Naive thymus-derived CD8-positive, alpha-beta T cell (primary cell): Measurements from ENCODE around the gene DUS2. TPM values are rescaled to one million over a fixed set of nuclear protein-coding genes. Genes with fewer than 3 reads are reported as not detected.
A peak's percentile ranks its signal among the peaks of the same experiment; 100 is the strongest.
"Not testable (repeated sequence)": the region's sequence is repeated elsewhere in the genome, so short reads cannot be mapped to it uniquely, and the experiment has no call there.

Experiments
- ATAC-seq, 2 donors: fragments of 150-1000 bp; cut with Tn5 transposase in 1 of 2; sonication (Bioruptor Pico), chemical (Tn5 transposase) in 1 of 2; 1 replicate in 1 of 2; 2 replicates in 1 of 2; pipeline ENCODE4 v1.10.0; 2021; ENCODE audit warnings: mild to moderate bottlenecking in 2 of 2, moderate library complexity in 2 of 2
- POLR2A ChIA-PET: fragments of 350-600 bp; sonication (Branson Sonifier 250); formaldehyde crosslinking; loops from one replicate; lab custom pipeline; 2021; ENCODE audit warnings: antibody characterized with exemption; lab: Charles Lee
- DNase-seq, 10 donors: peaks; one replicate each; pipeline versions ENCODE4 v3.0.0 to v3.0.0-alpha.2; 2020 to 2022
- H3K27ac Mint-ChIP-seq, 10 donors: one replicate each; pipeline ENCODE4 v1.8.0; 2020 to 2022; ENCODE audit warnings: mild to moderate bottlenecking in 10 of 10, mixed read lengths in 10 of 10, moderate library complexity in 4 of 10, inconsistent platforms in 1 of 10
- H3K27me3 Mint-ChIP-seq, 5 donors: one replicate each; pipeline ENCODE4 v1.8.0; 2021 to 2022; ENCODE audit warnings: mixed read lengths in 5 of 5
- H3K36me3 Mint-ChIP-seq, 3 donors: one replicate each; pipeline ENCODE4 v1.8.0; 2020 to 2022; ENCODE audit warnings: mixed read lengths in 3 of 3, mild to moderate bottlenecking in 2 of 3, inconsistent platforms in 1 of 3
- H3K4me1 Mint-ChIP-seq, 4 donors: one replicate each; pipeline ENCODE4 v1.8.0; 2021 to 2022; ENCODE audit warnings: mixed read lengths in 4 of 4
- H3K4me3 Mint-ChIP-seq, 10 donors: one replicate each; pipeline ENCODE4 v1.8.0; 2020 to 2022; ENCODE audit warnings: mild to moderate bottlenecking in 10 of 10, mixed read lengths in 10 of 10, moderate library complexity in 6 of 10, inconsistent platforms in 1 of 10
- H3K9me3 Mint-ChIP-seq, 9 donors: one replicate each; pipeline ENCODE4 v1.8.0; 2020 to 2022; ENCODE audit warnings: mixed read lengths in 9 of 9, mild to moderate bottlenecking in 3 of 9, inconsistent platforms in 1 of 9, moderate library complexity in 1 of 9
- polyA plus RNA-seq, 3 donors: library from polyadenylated mRNA; unstranded; fragments of 300-500 nt; fragmentation: Illumina TruSeq; gene quantifications; one replicate each; pipeline ENCODE4 v1.2.3, GENCODE V29; 2021
- total RNA-seq, 8 experiments: library from RNA in 2 of 8; stranded (reverse) in 2 of 8; gene quantifications; one replicate each; pipeline ENCODE4 v1.2.3 and lab custom pipeline; 2021 to 2026

Gene DUS2
- total and polyA plus RNA-seq, 5 experiments from 2014 or later = 6.4 to 21.1 (median 13.1) TPM

- ATAC-seq (no peak), DNase-seq (no peak)
- Mint-ChIP-seq H3K27me3 (no peaks in the 10 kb centered on the region), H3K4me1 (peaks cover 44 to 72% (median 66%) of the 10 kb centered on the region in 4 donors), H3K36me3 (no peaks in the 10 kb centered on the region), H3K4me3 (peak overlapping the region; percentile 86 to 98 (median 92)), H3K9me3 (no peaks in the 10 kb centered on the region), H3K27ac (peak overlapping the region; percentile 80 to 97 (median 91))
- POLR2A ChIA-PET = interaction anchor here (0.6 to 11.3 kb wide), 7 partner anchors 18 to 151 kb away, joined by 3 to 406 read pairs (median 3); partner anchors contain the start of genes ESRP2 and PSMB10
These were observed 63.8 kb downstream of the DUS2 start for GRCh38 chr16:68086860-68087268.

DNA sequence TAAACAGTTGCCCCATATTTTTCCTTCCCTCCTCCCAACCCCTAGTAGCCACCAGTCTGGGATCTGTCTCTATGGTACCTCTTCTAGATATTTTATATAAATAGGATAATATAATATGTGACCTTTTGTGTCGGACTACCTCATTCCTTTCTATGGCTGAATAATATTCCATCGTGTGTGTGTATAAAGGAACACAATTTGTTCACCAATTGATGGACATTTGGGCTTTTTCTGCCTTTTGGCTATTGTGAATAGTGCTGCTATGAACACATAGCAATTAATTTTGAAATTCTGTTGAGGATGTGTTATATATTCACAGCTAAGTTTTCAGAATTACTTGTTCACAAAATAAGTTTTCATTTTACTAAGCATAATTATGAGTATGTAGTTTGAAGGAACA is 64.6 kb downstream of the DUS2 start:
- Mint-ChIP-seq H3K4me1 (peaks cover 37 to 69% (median 64%) of the 10 kb centered on the region in 4 donors), H3K27ac (peak overlapping the region in 9 of 10 donors; percentile 46 to 89 (median 76)), H3K27me3 (no peaks in the 10 kb centered on the region), H3K36me3 (no peaks in the 10 kb centered on the region), H3K9me3 (no peaks in the 10 kb centered on the region), H3K4me3 (peak overlapping the region; percentile 77 to 98 (median 89))
- POLR2A ChIA-PET = interaction anchor here (0.6 to 11.3 kb wide), 3 partner anchors 18 to 1034 kb away, joined by 3 to 406 read pairs (median 3); partner anchors contain the start of gene ESRP2
- no peak for ATAC-seq
- no peak for DNase-seq

GRCh38 chr16:68088130-68088972 is 65.3 kb downstream of the DUS2 start:
- H3K4me1 Mint-ChIP-seq = peaks cover 36 to 69% (median 64%) of the 10 kb centered on the region in 4 donors
- no peaks in the 10 kb centered on the region for H3K36me3 Mint-ChIP-seq
- no peak for DNase-seq
- POLR2A ChIA-PET = interaction anchor here (1.2 to 11.3 kb wide), 2 partner anchors 8 to 19 kb away, joined by 3 to 406 read pairs; no protein-coding TSS in a partner anchor
- no peaks in the 10 kb centered on the region for H3K27me3 Mint-ChIP-seq
- H3K4me3 Mint-ChIP-seq = peak overlapping the region; percentile 64 to 93 (median 88)
- H3K9me3 Mint-ChIP-seq = no peaks in the 10 kb centered on the region
- peak overlapping the region; percentile 79 to 96 (median 91) for H3K27ac Mint-ChIP-seq
- no peak for ATAC-seq

GRCh38 chr16:68089067-68089466 is 66.0 kb downstream of the DUS2 start:
- Mint-ChIP-seq H3K9me3 (no peaks in the 10 kb centered on the region), H3K4me1 (peaks cover 32 to 69% (median 64%) of the 10 kb centered on the region in 4 donors), H3K4me3 (peak overlapping the region; percentile 64 to 93 (median 83)), H3K36me3 (no peaks in the 10 kb centered on the region), H3K27me3 (no peaks in the 10 kb centered on the region), H3K27ac (peak overlapping the region; percentile 79 to 96 (median 91))
- ATAC-seq (no peak), DNase-seq (no peak)
- POLR2A ChIA-PET = interaction anchor here (0.6 to 11.3 kb wide), 3 partner anchors 9 to 151 kb away, joined by 3 to 406 read pairs (median 4); no protein-coding TSS in a partner anchor

- DNase-seq (no peak), ATAC-seq (no peak)
- H3K9me3 Mint-ChIP-seq = no peaks in the 10 kb centered on the region
- H3K4me3 Mint-ChIP-seq = peak overlapping the region; percentile 50 to 93 (median 79)
- H3K4me1 Mint-ChIP-seq = peaks cover 36 to 74% (median 68%) of the 10 kb centered on the region in 4 donors
- no peaks in the 10 kb centered on the region for H3K27me3 Mint-ChIP-seq
- POLR2A ChIA-PET = interaction anchor here (1.2 to 11.3 kb wide), 4 partner anchors 10 to 146 kb away, joined by 3 to 406 read pairs (median 6); partner anchors contain the start of gene ESRP2
- H3K27ac Mint-ChIP-seq = peak overlapping the region; percentile 67 to 96 (median 90)
- H3K36me3 Mint-ChIP-seq = no peaks in the 10 kb centered on the region
These were observed 67.0 kb downstream of the DUS2 start for GRCh38 chr16:68090130-68090529.

DNA sequence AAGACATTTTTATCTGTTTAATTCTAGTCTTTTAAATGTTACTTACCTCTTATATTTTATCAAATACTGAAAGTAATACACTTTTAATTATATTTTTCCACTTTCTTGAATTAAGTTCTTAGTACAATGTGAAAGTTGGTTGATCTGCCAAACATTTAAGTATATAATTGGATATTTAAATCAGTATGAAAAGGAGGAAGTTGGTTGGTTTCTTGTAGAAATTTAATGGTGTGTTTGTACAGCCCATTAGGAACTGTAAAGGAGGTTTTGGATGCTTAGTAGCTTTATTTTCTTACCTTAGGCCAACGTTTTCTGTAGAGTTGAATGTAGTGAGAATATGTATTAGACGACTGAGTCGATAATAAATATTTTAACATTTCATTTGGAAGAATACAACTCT is 67.4 kb downstream of the DUS2 start:
- peak overlapping the region; percentile 31 to 96 (median 90) for H3K27ac Mint-ChIP-seq
- peaks cover 38 to 77% (median 71%) of the 10 kb centered on the region in 4 donors for H3K4me1 Mint-ChIP-seq
- ATAC-seq = no peak
- peak overlapping the region; percentile 15 to 93 (median 79) for H3K4me3 Mint-ChIP-seq
- H3K27me3 Mint-ChIP-seq = no peaks in the 10 kb centered on the region
- H3K9me3 Mint-ChIP-seq = no peaks in the 10 kb centered on the region
- no peaks in the 10 kb centered on the region for H3K36me3 Mint-ChIP-seq
- POLR2A ChIA-PET = interaction anchor here (0.5 to 2.2 kb wide), 5 partner anchors 16 to 194 kb away, joined by 3 to 7 read pairs (median 5); partner anchors contain the start of gene ESRP2
- no peak for DNase-seq

DNA sequence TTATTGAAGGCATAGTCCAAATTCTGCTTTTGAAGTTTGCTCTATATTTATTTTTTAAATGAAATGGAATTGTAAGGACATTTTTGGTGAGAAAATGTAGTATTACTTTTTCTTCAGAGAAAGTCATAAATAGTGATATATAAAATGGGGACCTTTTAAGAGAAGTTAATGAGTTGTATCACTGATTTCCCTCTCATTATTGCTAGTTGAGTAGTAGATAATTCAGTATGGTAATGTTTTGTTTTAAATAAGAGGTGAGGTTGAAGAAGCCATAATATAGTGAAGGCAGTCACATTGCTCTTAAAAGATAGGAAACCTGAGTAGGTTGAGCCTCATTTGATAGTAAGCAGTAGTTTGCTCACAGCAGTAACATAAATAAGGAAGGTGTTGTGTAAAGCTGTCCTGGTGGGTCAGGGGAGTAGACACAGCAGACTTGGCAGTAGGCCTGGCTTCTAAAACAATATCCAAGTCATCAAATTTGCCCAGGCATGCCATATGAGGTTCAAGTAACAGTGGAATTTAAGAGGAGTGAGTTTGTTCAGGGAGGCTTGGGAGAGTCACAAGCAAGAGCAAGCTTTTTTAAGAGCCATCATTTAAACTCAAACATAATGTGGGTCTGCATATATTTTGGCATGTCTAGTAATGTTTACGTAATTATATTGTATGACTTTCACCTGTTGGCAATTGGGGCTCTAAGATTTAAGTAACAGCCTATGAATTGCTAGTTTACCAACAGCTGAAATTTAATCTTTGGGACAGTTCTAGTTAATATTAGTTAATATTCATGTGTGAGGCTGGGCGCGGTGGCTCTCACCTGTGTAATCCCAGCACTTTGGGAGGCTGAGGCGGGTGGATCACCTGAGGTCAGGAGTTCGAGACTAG is 68.5 kb downstream of the DUS2 start:
- POLR2A ChIA-PET = interaction anchor here (0.6 to 2.2 kb wide), 5 partner anchors 16 to 145 kb away, joined by 3 to 7 read pairs (median 5); partner anchors contain the start of gene ESRP2
- no peak for DNase-seq
- no peaks in the 10 kb centered on the region for H3K9me3 Mint-ChIP-seq
- no peak for ATAC-seq
- H3K27me3 Mint-ChIP-seq = no peaks in the 10 kb centered on the region
- H3K27ac Mint-ChIP-seq = peak overlapping the region; percentile 31 to 96 (median 82)
- H3K36me3 Mint-ChIP-seq = no peaks in the 10 kb centered on the region
- H3K4me1 Mint-ChIP-seq = peaks cover 46 to 85% (median 79%) of the 10 kb centered on the region in 4 donors
- H3K4me3 Mint-ChIP-seq = peak overlapping the region; percentile 8 to 93 (median 66)

- POLR2A ChIA-PET = interaction anchor here (0.6 to 2.8 kb wide), 8 partner anchors 7 to 367 kb away, joined by 3 to 22 read pairs (median 5); partner anchors contain the start of genes NFATC3, PRMT7 and SLC7A6OS
- H3K27me3 Mint-ChIP-seq, H3K36me3 Mint-ChIP-seq, ATAC-seq, DNase-seq, H3K9me3 Mint-ChIP-seq: not testable (repeated sequence)
- peak overlapping the region; percentile 31 to 96 (median 82) for H3K27ac Mint-ChIP-seq
- H3K4me1 Mint-ChIP-seq = peaks cover 49 to 88% (median 81%) of the 10 kb centered on the region in 4 donors
- H3K4me3 Mint-ChIP-seq = peak overlapping the region in 8 of 10 donors; percentile 34 to 93 (median 68)
These were observed 69.2 kb downstream of the DUS2 start for GRCh38 chr16:68092275-68092674.

DNA sequence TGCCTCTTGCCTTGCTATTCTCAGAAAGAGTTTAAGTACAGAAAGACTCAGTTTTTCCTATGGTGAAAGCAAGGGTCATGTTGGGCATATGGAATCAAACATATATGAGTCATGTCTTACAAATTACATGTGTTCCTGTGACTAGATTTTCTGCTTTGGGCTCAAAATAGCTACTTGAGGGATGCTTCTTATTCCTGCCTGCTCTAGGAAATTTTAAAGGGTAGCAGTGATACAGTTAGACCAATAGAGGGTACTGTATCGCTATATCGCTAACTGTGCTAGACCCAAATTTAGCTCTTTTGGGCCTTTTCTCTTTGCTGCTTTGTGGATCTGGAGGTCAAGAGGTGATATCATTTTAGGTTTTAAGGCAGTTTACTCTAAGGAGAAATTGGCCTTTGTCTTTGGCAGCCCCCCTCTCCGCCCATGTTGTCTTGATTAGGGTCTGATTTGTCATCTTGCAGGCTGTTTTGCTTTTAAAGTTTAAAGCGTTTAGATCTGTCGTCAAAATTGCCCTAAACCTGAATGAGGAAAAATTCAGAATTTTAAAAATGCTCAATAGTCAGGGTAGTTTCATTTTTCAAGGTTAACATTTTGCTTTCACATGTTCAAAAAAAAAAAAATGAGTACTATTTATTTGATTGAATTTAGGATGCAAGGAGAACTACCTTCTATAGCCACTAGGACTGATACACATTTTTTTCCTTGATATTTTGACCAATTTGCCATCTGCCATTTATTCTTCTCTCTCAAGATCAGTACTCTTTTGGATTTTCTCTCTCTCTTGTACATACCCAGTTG is 70.9 kb downstream of the DUS2 start:
- POLR2A ChIA-PET = interaction anchor here (0.9 to 2.8 kb wide), 7 partner anchors 9 to 135 kb away, joined by 3 to 22 read pairs (median 3); partner anchors contain the start of gene NFATC3
- Mint-ChIP-seq H3K36me3 (peaks cover 0 to 7% (median 0%) of the 10 kb centered on the region in 3 donors), H3K9me3 (no peaks in the 10 kb centered on the region), H3K4me1 (peaks cover 47 to 93% (median 84%) of the 10 kb centered on the region in 4 donors), H3K27ac (peak overlapping the region; percentile 77 to 93 (median 88)), H3K4me3 (peak overlapping the region; percentile 24 to 75 (median 62)), H3K27me3 (no peaks in the 10 kb centered on the region)
- DNase-seq (peak in 3 of 10 donors; percentile 47 to 55 (median 47)), ATAC-seq (peak; percentile 83 to 93)

GRCh38 chr16:68094614-68094934 is 71.5 kb downstream of the DUS2 start:
- DNase-seq = no peak
- H3K4me1 Mint-ChIP-seq = peaks cover 46 to 90% (median 82%) of the 10 kb centered on the region in 4 donors
- no peaks in the 10 kb centered on the region for H3K9me3 Mint-ChIP-seq
- peak overlapping the region in 9 of 10 donors; percentile 24 to 75 (median 64) for H3K4me3 Mint-ChIP-seq
- ATAC-seq = no peak
- H3K27ac Mint-ChIP-seq = peak overlapping the region in 9 of 10 donors; percentile 41 to 93 (median 87)
- no peaks in the 10 kb centered on the region for H3K27me3 Mint-ChIP-seq
- POLR2A ChIA-PET = interaction anchor here (1.3 to 2.8 kb wide), 3 partner anchors 10 to 118 kb away, joined by 3 to 22 read pairs (median 5); partner anchors contain the start of gene NFATC3
- peaks cover 0 to 8% (median 0%) of the 10 kb centered on the region in 3 donors for H3K36me3 Mint-ChIP-seq

- Mint-ChIP-seq H3K4me3 (peak overlapping the region in 7 of 10 donors; percentile 16 to 56 (median 30)), H3K27me3 (no peaks in the 10 kb centered on the region), H3K27ac (peak overlapping the region in 9 of 10 donors; percentile 1 to 74 (median 10)), H3K9me3 (no peaks in the 10 kb centered on the region), H3K4me1 (peaks cover 43 to 89% (median 78%) of the 10 kb centered on the region in 4 donors), H3K36me3 (peaks cover 0 to 11% (median 0%) of the 10 kb centered on the region in 3 donors)
- ATAC-seq (no peak), DNase-seq (no peak)
- POLR2A ChIA-PET = interaction anchor here (1.4 kb wide), 2 partner anchors 11 to 13 kb away, joined by 4 to 5 read pairs; partner anchors contain the start of gene NFATC3
These were observed 73.4 kb downstream of the DUS2 start for GRCh38 chr16:68096491-68096890.
